ENCODE results near the gene PBX4.

- TF ChIP-seq CTCF (IDR thresholded peaks at IDR 0.05) (no peak), EZH2 (IDR thresholded peaks at IDR 0.05; ENCODE audit: borderline replicate concordance, insufficient read depth, low read depth, low read length, poor library complexity, severe bottlenecking) (no peak)
Measured at GRCh38 chr19:19514881-19515641, 103.4 kb downstream of the PBX4 start, which contains the start of gene TSSK6.
